ENCODE measurements around the gene IVL.

DNA sequence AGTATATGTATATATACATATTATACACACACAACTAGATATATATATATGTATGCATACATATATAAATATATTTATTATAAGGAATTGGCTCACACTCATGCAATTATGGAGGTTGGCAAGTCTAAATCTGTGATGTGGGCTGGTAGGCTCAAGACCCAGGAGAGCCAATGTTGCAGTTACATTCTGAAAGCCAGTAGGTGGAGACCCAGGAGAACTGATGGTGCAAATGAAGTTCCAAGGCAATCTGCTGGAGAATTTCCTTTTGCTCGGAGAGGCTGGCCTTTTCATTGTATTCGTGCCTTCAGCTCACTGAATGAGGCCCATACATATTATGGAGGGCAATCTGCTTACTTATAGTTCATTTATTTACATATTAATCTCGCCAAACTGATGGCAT, 9.4 kb downstream of the IVL start:
- TF ChIP-seq CTCF (IDR thresholded peaks at IDR 0.05) (no peak), POLR2A (IDR thresholded peaks at IDR 0.05) (no peak)

Measured in vagina (tissue), 2 donors.